Measurements from ENCODE around the gene TRIM17. TPM values are rescaled to one million over a fixed set of nuclear protein-coding genes. Genes with fewer than 3 reads are reported as not detected.

Gene TRIM17
- total RNA-seq, 1 donor from 2014 or later = 1.5 TPM

- DNase-seq (ENCODE audit: low read depth) = no peak
Observed at GRCh38 chr1:228367798-228368791, 48.6 kb downstream of the TRIM17 start.

GRCh38 chr1:228366866-228367741 lies 49.6 kb downstream of the TRIM17 start:
- no peak for DNase-seq (ENCODE audit: low read depth)

- no peak for DNase-seq (ENCODE audit: low read depth)
Observed at GRCh38 chr1:228366062-228366865, 50.4 kb downstream of the TRIM17 start.

GRCh38 chr1:228365271-228366061 lies 51.2 kb downstream of the TRIM17 start:
- no peak for DNase-seq (ENCODE audit: low read depth)

- DNase-seq (ENCODE audit: low read depth) = no peak
Observed at GRCh38 chr1:228364706-228365213, 51.9 kb downstream of the TRIM17 start.

GRCh38 chr1:228364068-228364705 lies 52.5 kb downstream of the TRIM17 start:
- no peak for DNase-seq (ENCODE audit: low read depth)

- no peak for DNase-seq (ENCODE audit: low read depth)
Observed at GRCh38 chr1:228363686-228364067, 53.0 kb downstream of the TRIM17 start.

- DNase-seq (ENCODE audit: low read depth) = no peak
Observed at GRCh38 chr1:228362884-228363450, 53.7 kb downstream of the TRIM17 start.

- DNase-seq (ENCODE audit: low read depth) = no peak
Observed at GRCh38 chr1:228362141-228362883, 54.3 kb downstream of the TRIM17 start.

- no peak for DNase-seq (ENCODE audit: low read depth)
Observed at GRCh38 chr1:228361314-228362140, 55.1 kb downstream of the TRIM17 start.

- DNase-seq (ENCODE audit: low read depth) = no peak
Observed at GRCh38 chr1:228360533-228361313, 55.9 kb downstream of the TRIM17 start.

GRCh38 chr1:228359613-228360532 lies 56.8 kb downstream of the TRIM17 start:
- no peak for DNase-seq (ENCODE audit: low read depth)

GRCh38 chr1:228358764-228359612 lies 57.7 kb downstream of the TRIM17 start:
- DNase-seq (ENCODE audit: low read depth) = no peak

GRCh38 chr1:228358039-228358763 lies 58.5 kb downstream of the TRIM17 start:
- DNase-seq (ENCODE audit: low read depth) = no peak

Measured in renal cortical epithelial cell (primary cell).